CD4-positive, alpha-beta T cell treated with Interleukin-15 for 4 hours (primary cell): Measurements from ENCODE around the gene PIK3CD.

Source experiments
- DNase-seq: peaks from one replicate; pipeline ENCODE4 v3.0.0-alpha.2; 2020; ENCODE audit warnings: low spot score

PIK3CD gene

GRCh38 chr1:9774712-9775679 lies 123.5 kb downstream of the PIK3CD start:
- DNase-seq, result no peak

- no peak for DNase-seq
Measured at GRCh38 chr1:9776685-9777084, 125.2 kb downstream of the PIK3CD start.
